ELF-1 (cell line): ENCODE results near the gene AXIN2.
"Not testable (repeated sequence)": the region's sequence is repeated elsewhere in the genome, so short reads cannot be mapped to it uniquely, and the experiment has no call there.

Experiments used
- DNase-seq: peaks from one replicate; pipeline ENCODE4 v3.0.0-alpha.2; 2016; ENCODE audit warnings: low read depth, low spot score

AXIN2 gene

DNA sequence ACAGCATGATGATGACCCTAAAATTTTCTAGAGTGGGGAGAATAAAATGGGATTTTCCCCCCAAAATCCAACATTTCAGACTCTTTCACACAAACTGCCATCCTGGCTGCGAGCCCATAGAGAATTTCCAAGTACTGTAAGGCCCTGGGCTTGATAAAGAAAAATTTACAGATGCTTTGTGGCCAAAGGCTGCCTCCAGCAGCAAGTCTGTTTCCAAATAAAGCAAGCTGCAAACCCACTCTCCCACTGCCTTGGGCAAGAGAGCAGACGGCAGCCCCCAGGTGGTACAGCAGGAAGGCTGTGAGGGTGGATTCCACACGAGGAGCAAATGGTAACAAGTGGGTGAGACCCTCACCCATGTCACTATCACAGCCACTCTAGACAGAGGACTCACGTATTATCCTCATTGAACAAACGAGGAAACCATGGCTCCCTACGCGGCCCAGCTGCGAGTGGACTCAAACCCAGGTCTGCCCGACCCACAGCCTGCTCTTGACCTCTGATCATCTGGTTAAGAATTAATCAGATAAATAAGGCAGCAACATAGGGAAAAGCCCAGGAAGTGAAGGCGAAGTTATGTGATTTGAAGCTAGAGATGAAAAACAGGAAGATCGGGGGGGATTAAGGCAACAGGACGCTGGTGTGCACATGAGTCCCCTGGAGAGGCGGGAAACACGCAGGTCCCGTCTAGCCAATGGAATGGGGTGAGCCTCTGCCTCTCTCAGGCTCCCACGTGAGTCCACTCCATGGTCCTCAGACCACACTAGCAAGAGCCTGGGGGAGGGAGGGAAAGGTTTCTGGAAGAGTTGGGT, 37.4 kb downstream of the AXIN2 start:
- no peak for DNase-seq

DNA sequence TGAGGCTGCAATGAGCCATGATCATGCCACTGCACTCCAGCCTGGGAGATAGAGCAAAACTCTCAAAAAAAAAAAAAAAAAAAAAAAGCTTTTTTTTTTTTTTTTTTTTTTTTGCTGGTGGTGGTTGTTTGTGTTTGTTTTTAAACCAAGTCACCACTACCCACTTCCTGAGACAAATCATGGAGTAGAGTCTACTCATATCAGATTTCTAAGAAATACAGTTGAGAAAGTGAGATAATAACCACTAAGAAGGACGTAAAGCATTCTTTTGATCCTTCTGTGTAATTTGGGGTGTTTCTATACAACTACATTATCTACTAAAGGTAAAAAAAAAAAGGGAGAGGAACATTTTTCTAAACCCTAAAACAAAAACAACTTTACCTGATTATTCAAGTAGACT, 38.0 kb downstream of the AXIN2 start:
- no peak for DNase-seq

DNA sequence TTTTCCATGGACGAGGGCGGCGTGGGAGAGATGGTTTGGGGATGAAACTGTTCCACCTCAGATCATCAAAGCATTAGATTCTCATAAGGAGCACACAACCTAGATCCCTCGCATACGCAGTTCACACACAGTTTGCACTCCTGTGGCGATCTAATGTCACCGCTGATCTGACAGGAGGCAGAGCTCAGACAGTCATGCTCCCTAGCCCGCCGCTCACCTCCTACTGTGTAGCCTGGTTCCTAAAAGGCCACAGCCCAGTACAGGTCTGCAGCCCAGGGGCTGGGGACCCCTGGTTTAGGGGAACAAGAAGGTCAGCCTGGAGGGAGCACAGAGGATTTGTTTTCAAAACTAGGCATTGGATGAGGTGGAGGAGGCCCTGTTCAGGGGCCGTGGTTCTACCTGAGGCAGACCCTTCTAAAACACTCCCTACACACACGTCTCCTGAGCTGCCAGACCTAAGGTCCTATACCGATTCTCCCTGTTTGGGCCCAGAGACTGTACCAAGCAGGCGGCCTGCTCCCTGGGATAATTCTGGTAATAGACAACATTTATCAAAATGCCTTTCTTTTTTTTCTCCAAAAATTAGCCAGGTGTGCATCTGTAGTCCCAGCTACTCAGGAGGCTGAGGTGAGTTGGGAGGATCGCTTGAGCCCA, 38.6 kb downstream of the AXIN2 start:
- DNase-seq = no peak

DNA sequence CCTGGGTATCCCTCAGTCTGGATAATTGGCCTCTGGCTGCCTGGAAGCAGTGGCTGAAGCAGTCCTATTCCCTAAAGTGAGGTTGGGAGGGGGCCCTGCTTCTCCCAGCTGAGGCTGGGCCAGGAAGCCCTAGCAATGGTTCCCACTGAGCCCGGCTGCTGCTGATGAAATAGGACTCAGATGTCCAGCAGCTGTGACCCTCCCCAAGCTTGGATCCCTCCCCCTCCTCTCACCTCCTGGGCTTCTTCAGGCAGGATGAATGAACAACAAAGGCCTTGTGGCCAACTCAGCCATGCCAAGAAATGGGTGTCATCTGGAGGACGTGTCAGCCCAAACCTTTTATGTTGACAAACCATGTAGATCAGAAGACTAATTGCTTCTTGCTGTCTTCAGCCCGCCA, 42.0 kb downstream of the AXIN2 start:
- DNase-seq = no peak

DNA sequence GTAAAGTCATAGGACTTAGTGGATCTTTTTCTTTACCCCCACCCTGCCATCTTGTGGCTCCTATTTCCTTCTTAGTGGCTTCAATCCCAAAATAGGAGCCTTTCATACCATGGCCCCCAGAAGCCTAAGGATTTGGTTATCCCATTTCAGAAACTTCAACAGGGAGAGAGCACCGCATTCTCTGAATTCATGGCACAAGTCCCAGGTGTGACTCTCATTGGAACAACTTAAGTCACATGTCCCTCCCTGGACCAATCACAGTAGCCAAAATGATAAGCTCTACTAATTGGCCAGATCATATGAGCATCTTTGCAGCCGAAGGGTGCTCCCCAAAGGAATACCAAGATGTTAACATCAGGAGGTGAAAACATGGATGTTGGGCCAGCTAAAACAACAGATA, 43.2 kb downstream of the AXIN2 start:
- DNase-seq = no peak

DNA sequence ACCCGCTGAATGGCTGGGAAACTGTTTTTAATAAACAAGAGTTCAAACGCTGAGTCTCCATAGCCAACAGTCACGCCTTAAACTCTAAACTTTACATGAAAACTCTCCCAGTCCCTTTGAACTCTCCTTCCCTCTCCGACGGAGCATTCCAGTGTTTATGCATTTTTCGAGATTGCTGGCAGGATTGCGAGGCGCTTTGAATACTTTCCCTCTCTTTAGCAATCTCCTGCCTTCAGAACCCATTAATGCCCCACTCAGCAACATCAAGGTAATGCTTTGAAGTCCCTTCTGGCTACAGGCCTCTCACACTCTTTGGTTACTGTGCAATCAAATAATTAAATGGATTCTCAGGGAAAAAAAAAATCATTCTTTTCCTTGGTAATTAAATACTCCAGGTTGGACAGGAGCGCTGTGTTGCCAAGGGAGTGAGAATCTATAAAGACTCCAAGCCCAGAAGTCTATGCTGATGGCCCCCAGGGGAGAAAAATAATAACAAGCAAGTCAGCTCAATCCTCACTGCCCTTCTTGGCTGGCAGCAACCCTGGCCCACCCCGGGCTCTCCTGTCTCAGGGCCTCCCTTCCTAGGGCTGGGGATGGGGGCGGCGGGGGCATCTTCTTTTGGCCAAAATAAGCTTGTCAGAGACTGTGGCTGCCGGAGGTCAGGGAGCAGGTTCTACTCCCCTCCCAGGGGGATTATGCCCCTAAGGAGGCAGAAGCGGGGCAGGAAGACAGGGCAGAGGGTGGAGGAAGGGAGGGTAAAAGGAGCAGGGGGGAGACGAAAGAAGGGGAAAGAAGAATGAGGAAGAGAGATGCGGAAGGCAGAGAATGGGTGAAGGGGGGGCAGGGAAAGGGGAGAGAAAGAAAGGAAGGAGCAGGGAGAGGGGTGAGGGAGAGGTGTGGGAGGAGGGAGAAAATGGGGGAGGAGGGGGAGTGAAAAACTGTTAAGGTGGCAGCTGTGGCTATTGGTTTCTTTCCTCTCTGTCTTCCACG, 45.2 kb downstream of the AXIN2 start:
- peak; percentile 75 for DNase-seq

DNA sequence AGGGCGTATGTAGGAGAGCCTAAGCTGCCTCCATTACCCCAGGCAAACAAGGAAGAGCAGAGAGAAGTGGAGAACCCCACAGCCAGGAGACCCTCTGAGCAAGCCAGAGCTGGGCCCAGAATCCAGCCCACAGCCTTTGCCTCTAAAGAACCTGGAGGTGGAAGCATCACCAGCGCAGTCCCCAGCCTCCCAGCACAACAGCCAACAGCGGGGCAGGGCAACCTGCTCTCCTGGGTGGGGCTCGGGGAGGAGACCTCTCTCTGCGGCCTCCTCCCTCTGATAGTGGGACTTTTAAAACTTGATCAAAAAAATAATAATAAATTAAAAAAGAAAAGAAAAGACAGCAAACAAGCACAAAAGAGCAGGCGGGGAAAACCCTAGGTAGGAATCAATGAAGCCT, 45.9 kb downstream of the AXIN2 start:
- DNase-seq = no peak

DNA sequence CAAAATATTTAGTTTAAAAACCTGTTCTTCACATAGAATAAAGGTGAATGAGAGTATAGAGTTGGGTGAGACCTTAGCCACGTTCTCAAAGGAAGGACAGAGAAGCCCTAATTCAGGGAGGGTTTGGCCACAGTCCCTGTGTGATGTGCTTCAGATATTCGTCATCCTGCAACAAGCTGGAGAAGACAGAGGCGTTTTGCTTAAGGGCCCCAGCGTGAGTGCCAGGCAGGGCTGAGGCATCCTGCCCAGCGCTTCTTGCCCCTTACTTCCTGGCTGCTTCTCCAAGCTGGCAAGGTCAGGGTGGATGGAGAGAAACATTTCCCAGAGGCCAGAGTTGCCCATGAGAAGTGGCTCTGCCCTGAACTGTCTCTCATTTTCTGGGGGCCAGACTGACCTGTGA, 46.9 kb downstream of the AXIN2 start:
- DNase-seq = no peak

DNA sequence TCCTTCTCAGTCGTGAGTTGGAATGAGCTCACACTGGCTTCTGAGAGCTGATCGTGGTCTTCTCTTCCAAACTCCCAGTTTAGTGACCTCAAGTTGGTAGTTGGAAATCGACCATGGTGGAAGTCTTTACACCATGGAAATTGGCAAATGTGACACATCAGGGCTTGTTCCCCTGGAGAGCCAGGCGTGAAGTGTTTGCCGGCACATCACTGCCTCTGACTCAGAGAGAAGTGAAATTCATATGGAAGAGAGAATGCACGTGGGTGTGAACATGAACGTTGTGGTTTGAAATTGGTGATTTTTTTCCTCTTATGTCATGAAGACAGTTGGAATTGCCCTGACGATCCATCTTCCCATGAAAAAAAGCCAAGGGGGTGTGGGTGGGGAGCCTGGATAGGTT, 47.4 kb downstream of the AXIN2 start:
- DNase-seq = no peak

DNA sequence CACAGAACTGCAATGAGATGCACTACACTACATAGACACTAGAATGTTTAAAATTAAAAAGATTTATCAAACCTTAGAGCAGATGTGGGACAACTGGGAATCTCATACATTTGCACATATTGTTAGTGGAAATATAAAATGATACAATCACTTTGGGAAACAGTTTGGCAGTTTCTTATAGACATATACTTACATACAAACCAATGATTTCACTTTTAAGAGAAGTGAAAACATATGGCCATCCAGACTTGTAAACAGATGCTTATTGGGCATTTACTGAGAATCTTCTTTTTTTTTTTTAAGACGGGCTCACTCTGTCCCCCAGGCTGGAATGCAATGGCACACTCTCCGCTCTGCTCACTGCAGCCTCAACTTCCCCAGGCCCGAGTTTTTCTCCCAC, 50.1 kb downstream of the AXIN2 start:
- DNase-seq = no peak

DNA sequence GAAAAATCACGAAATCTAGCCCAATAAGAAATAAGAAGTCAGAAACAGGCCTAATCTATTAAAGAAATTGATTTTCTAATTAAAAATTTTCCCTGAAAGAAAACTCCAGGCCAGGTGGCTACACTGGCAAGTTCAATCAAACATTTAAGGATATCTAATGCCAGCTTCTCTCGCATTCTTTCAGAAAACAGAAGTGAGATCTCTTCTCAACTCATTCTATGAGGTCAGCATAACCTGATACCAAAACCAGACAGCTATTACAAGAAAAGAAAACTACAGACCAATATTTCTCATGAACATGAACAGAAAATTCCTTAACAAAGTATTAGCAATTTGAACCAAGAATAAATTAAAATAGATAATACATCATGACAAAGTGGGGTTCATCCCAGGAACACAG, 52.4 kb downstream of the AXIN2 start:
- DNase-seq = no peak

DNA sequence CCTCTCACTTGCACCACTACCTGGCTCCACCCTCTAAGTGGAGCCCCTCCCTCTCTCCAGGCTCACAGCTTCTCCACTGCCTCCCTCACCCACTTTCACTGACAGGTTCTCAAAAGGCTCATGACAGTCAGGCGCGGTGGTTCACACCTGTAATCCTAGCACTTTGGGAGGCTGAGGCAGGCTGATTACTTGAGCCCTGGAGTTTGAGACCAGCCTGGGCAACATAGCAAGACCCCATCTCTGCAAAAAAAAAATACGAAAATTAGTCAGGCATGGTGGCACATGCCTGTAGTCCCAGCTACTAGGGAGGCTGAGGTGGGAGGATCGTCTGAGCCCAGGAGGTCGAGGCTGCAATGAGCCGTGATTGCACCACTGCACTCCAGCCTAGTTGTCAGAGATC, 56.8 kb downstream of the AXIN2 start:
- not testable (repeated sequence) for DNase-seq

DNA sequence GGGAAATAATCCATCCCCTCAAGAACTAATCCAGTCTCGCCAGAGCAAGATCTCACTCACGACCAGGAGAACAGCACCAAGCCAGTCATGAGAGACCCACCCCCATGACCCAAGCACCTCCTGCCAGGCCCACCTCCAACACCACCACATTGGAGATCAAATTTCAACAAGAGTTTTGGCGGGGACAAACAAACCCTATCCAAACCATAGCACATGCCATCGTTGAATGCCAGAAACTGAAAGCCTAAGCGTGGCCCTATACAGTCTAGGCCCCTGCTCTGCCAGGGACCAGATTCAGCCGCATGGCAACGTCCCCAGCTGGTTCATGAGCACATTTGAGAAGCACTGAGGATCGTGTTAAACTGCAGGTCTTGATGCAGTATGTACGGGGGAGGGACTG, 57.3 kb downstream of the AXIN2 start:
- DNase-seq = no peak

DNA sequence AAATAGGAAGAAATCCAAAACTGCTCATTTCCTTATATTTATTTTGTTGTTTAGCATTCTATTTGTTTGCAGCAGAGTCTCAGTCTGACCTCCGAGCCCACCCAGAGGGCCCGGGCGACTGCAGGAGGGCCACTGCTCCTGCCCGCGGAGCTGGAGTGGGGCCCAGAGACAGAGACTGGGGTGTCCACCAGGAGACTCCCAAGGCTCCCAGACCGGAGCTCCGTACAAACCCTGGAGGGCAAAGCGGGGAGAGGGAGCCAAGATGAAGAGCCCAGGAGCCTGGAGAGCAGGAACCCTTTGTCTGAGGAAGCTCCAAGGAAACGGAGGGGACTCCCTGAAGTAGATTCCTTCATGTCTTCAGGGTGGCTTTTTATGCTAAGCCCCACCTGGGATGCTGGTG, 57.9 kb downstream of the AXIN2 start:
- no peak for DNase-seq

DNA sequence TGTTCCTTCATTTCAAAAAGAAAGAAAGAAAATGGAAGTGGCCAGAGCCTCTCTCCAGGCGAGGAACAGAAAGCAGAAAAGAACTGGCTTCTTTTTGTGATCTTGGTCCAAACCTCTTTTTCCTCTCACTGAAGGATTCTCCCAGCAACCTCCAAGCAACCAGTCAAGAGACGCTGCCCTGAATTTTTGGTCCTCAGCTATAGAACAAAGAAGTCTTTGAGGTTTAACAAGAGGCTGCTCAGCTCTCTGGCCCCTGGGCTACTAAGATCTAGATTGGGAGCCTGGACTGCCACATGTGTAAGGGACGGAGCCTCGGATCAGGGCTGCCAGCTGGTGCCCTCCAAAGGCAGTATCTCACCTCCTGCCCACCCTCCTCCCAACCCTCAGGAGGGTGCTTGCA, 62.6 kb downstream of the AXIN2 start:
- DNase-seq = no peak

DNA sequence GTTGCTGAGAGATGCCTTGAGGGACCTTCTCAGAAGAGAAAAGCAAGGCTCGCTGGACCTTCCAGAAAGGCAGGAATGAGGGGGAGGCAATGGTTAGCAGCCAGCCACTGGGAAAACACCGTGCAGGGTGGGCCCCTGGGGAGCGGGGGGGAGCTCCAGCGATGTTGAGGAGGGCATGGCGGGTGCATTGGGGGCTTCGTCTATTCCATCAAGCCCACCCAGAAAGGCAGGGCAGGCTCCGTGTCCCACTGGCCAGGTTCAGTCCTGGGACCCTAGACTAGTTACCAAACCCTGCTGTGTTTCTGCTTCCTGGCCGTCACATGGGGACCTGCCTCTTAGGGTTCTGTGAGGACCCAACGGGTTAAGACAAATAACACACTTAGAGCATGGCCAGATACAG, 64.6 kb downstream of the AXIN2 start:
- DNase-seq = no peak

DNA sequence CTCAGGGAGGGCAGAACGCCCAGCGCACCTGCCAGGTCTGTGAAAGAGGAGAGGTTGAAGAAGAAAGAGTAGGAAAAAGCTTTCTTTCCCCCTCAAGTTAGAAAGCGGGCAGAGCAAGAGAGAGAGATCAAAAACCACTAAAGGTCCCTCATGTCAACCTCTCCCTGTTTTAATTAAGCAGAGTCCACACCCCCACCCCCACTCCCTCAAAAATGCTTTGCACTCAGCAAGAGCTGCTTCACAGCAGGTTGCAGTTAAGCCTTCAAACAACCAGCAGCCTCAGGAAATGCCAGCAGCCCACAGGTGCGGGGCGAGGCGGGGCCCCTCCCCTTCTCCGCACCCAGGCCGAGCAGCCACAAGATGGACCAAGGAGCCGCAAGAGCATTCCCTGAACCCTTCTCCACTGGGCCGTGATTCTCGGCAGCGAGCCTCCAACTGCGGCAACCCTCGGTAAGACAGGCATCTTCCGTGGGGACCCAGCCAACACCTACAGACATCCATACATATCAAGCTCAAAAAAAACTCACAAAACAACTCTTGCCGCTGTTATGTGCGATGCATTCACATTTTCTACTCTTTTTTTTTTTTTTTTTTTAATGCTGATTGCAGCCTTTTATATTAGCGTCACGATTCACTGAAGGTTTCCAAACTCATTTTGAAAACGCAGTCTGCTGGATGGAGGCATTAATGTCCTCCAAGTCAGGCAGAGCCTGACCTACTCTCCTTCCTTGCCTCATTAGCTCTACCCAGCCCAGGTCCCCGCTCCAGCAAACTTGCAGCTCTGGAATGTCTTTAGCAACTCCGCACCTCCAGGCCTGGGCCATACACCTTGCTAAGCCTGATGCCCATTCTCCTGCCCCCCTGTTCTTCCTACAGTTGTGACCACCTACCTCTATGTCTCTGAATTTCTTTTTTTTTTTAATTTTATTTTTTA, 66.1 kb downstream of the AXIN2 start:
- DNase-seq = peak; percentile 87

DNA sequence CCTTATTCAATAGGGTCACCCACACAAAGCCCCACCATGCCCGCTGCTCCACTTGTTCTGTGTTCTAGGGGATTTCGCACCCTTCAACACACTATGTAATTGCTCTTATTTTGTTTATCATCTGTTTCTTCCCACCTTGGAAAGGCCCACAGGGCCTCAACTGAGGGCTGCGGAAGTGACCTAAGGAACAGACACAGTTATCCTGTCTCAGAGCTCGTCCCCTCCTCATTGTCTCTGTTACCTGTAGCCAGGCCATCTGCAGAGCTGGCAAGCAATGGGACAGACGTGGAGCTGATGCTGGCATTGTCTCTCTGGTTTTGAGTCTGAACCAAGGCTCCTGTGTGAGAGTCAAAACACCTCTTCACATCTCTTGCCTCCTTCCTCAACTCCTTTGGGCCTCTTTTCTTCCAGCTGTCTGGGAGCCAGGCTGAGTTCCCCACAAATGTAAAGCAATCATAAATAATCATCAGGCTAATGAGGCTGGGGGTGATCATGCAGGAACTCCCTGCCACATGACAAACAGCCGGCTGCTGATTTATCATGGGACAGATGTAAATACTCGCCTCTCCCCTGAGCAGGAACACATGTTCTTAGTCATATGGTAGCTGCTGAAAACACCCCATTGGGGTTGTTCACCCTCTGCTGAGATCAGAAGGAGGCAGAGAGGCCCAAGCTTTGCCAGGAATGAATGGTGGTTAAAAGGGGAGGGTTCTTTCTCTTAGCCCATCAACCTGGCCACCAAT, 71.9 kb downstream of the AXIN2 start:
- DNase-seq = no peak

DNA sequence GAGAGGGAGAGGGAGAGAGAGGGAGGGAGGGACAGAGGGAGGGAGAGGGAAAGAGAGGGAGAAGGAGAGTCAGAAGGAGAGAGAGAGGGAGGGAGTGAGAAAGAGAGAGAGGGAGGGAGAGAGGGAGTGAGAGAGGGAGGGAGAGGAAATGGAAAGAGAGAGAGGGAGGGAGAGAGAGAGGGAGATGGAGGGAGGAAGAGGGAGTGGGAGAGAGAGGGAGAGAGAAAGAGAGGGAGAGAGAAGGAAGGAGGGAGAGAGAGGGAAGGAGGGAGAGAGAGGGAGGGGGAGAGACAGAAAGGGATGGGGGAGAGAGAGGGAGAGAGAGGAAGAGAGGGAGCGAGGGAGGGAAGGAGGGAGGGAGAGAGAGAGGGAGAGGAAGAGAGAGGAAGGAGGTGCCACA, 72.8 kb downstream of the AXIN2 start:
- no peak for DNase-seq

DNA sequence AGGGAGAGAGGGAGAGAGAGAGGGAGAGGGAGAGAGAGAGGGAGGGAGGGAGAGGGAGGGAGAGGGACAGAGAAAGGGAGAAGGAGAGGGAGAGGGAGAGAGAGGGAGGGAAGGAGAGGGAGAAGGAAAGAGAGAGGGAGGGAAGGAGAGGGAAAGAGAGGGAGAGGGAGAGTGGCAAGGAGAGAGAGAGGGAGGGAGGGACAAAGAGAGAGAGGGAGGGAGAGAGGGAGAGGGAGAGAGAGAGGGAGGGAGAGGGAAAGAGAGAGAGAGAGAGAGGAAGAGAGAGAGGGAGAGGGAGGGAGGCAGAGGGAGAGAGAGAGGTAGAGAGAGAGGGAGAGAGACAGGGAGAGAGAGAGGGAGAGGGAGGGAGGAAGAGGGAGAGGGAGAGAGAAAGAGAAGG, 73.5 kb downstream of the AXIN2 start:
- no peak for DNase-seq
